Mesothelial cell of epicardium (in vitro differentiated cells): ENCODE data around the gene DIRAS3. TPM values are rescaled to one million over a fixed set of nuclear protein-coding genes. Genes with fewer than 3 reads are reported as not detected.

Source experiments
- DNase-seq, 2 experiments: peaks; one replicate each; pipeline ENCODE4 v3.0.0; 2021; ENCODE audit warnings: low spot score in 2 of 2; ENCODE audit not compliant: unreplicated experiment in 2 of 2
- H3K27ac Mint-ChIP-seq: 2 replicates; pipeline ENCODE4 v1.8.0; 2021; ENCODE audit warnings: mixed read lengths
- H3K27me3 Mint-ChIP-seq: 2 replicates; pipeline ENCODE4 v1.8.0; 2021; ENCODE audit warnings: low read depth, mixed read lengths
- H3K36me3 Mint-ChIP-seq: 2 replicates; pipeline ENCODE4 v1.8.0; 2021; ENCODE audit warnings: mixed read lengths
- H3K4me1 Mint-ChIP-seq: 2 replicates; pipeline ENCODE4 v1.8.0; 2021; ENCODE audit warnings: mixed read lengths
- H3K4me3 Mint-ChIP-seq: 2 replicates; pipeline ENCODE4 v1.8.0; 2021; ENCODE audit warnings: mild to moderate bottlenecking, moderate library complexity, mixed read lengths
- H3K9me3 Mint-ChIP-seq: 2 replicates; pipeline ENCODE4 v1.8.0; 2021; ENCODE audit warnings: mixed read lengths
- total RNA-seq: library from RNA; stranded (reverse); gene quantifications from 3 replicates; pipeline ENCODE4 v1.2.1, GENCODE V29; 2021
- TF ChIP-seq, protein P1 (sequence below): fragments of 200-600 bp; sonication (generic); IDR thresholded peaks from one replicate; pipeline ENCODE4 v1.5.0; 2021; ENCODE audit warnings: antibody characterized with exemption; ENCODE audit not compliant: unreplicated experiment

Gene DIRAS3
- total RNA-seq, 1 donor from 2014 or later, result 2.0 TPM

DNA sequence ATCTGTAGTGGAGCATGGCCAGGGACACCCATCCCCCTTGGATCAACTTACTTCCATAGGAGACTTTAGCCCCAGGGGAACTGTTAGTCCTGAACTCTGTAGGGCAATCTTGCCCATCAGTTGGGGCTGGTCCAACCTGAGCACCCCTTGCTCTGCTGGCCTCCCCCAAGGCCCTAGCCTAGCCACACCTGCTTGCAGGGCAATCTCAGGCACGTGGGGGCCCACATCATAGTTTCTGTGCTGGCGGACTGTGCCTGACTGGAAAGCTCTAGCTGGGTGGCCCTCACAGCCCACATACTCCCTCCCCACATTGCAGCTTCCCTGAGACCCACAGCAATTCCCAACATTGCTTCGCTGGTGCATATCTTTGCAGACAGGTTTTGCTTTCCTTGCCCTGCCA, 6.6 kb upstream of the DIRAS3 start:
- peaks cover 34% of the 10 kb centered on the region for H3K9me3 Mint-ChIP-seq
- no peak for DNase-seq
- H3K4me1 Mint-ChIP-seq, result no peaks in the 10 kb centered on the region
- H3K4me3 Mint-ChIP-seq, result no peak overlapping the region
- H3K27me3 Mint-ChIP-seq, result no peaks in the 10 kb centered on the region
- H3K36me3 Mint-ChIP-seq, result no peaks in the 10 kb centered on the region
- TF ChIP-seq, protein P1, sequence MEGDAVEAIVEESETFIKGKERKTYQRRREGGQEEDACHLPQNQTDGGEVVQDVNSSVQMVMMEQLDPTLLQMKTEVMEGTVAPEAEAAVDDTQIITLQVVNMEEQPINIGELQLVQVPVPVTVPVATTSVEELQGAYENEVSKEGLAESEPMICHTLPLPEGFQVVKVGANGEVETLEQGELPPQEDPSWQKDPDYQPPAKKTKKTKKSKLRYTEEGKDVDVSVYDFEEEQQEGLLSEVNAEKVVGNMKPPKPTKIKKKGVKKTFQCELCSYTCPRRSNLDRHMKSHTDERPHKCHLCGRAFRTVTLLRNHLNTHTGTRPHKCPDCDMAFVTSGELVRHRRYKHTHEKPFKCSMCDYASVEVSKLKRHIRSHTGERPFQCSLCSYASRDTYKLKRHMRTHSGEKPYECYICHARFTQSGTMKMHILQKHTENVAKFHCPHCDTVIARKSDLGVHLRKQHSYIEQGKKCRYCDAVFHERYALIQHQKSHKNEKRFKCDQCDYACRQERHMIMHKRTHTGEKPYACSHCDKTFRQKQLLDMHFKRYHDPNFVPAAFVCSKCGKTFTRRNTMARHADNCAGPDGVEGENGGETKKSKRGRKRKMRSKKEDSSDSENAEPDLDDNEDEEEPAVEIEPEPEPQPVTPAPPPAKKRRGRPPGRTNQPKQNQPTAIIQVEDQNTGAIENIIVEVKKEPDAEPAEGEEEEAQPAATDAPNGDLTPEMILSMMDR, result no peak
- no peak overlapping the region for H3K27ac Mint-ChIP-seq

DNA sequence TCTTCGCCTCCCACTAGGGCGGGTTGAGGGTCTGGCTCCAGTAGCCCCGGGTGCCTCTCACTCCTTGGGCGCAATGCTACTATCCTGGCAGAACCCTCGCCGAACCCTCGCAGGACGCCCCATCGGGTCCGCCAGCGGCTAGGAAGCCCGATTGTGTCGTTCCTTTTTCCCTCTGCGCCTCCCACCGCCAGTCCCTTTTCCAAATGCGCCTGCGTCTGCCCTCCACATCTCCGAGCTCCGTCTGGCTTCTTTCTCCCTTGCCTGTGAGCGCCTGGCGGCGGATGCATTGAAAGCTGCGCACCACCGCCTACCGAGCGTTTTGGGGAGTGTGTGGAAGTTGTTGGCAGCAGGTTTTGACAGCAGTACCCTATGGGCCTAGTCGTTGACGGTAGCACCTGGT, 1.0 kb upstream of the DIRAS3 start:
- Mint-ChIP-seq H3K27me3 (peaks cover 30% of the 10 kb centered on the region), H3K4me3 (peak overlapping the region; percentile 71), H3K27ac (no peak overlapping the region), H3K4me1 (peaks cover 9% of the 10 kb centered on the region), H3K36me3 (no peaks in the 10 kb centered on the region), H3K9me3 (no peaks in the 10 kb centered on the region)
- DNase-seq, result peak in 1 of 2 experiments; percentile 63
- TF ChIP-seq, protein P1, result no peak

DNA sequence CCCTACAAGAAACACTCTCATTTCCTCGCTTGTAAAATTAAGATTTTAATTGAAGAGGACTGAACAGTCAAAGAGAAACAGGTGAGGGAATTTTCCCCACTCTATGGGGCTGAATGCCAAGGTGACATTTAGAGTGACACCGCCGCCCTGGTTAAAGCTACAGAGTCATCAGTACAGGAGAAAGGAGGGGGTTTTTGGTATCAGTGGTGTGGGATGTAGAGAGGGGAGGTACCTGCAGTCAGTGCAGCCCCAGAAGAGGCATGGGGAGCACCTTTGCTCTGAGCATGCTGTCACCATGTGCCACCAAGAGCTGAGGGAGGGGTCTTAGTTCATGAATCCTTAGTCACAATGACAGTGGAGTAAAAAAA, 2.8 kb downstream of the DIRAS3 start:
- TF ChIP-seq, protein P1, result no peak
- Mint-ChIP-seq H3K27ac (no peak overlapping the region), H3K36me3 (no peaks in the 10 kb centered on the region), H3K4me1 (peaks cover 9% of the 10 kb centered on the region), H3K9me3 (no peaks in the 10 kb centered on the region), H3K27me3 (peaks cover 30% of the 10 kb centered on the region), H3K4me3 (no peak overlapping the region)
- DNase-seq, result no peak

DNA sequence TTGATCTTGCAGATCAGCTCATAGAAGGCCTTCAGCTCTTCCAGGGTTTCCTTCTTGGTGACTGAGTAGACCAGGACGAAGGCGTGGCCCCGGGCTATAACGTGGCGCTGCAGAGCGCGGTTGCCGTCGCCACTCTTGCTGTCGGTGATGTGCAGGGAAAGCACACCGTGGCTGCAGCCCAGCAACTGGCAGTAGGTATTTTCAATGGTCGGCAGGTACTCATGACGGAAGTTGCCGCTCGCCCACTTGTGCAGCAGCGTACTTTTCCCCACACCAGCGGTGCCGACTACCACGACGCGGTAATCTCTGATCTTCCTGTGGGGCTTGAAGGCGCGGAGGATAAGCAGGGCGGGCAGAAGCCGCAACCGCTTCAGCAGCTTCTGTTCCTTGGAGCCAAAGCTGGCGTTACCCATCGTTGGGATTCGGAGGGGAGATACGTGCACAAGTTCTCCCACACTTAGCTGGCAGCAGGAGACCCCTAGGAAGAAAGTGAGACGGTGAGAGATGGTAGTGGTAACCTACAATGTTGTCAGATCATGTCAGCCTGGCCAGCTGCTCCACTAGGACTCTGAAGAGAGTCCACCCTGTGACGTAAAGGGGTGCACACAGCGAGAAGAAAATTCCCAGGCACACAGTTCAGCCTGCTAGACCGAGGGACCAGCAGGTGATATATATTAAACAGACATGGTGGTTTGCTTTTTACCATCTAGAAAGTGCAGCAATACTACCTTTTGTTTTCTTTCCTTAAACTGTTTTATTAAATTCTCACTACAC, 3.4 kb downstream of the DIRAS3 start:
- no peak for DNase-seq
- H3K4me3 Mint-ChIP-seq, result no peak overlapping the region

GRCh38 chr1:68046423-68046822, 4.0 kb downstream of the DIRAS3 start:
- Mint-ChIP-seq H3K27ac (no peak overlapping the region), H3K4me3 (no peak overlapping the region), H3K9me3 (no peaks in the 10 kb centered on the region), H3K36me3 (no peaks in the 10 kb centered on the region), H3K4me1 (peaks cover 14% of the 10 kb centered on the region), H3K27me3 (peaks cover 28% of the 10 kb centered on the region)
- TF ChIP-seq, protein P1, result no peak
- DNase-seq, result no peak

More for the DNA sequence above, 3.4 kb downstream of the DIRAS3 start:
- TF ChIP-seq, protein P1, result no peak
- Mint-ChIP-seq H3K4me1 (peaks cover 9% of the 10 kb centered on the region), H3K27ac (no peak overlapping the region), H3K36me3 (no peaks in the 10 kb centered on the region), H3K9me3 (no peaks in the 10 kb centered on the region), H3K27me3 (peaks cover 30% of the 10 kb centered on the region)
